ENCODE measurements around the gene BMP8B. TPM values are rescaled to one million over a fixed set of nuclear protein-coding genes. Genes with fewer than 3 reads are reported as not detected.

The BMP8B gene
- total RNA-seq, 2 donors from 2014 or later, result 0.22 to 0.63 TPM

GRCh38 chr1:39735731-39736130, 52.9 kb downstream of the BMP8B start:
- H3K4me3 ChIP-seq, result no peak overlapping the region
- no peaks in the 10 kb centered on the region for H3K9me3 ChIP-seq
- DNase-seq (ENCODE audit: low spot score), result no peak
- H3K4me1 ChIP-seq, result peaks cover 0 to 22% of the 10 kb centered on the region in 2 donors
- H3K27me3 ChIP-seq, result no peaks in the 10 kb centered on the region
- H3K27ac ChIP-seq, result no peak overlapping the region
- TF ChIP-seq CTCF (IDR thresholded peaks at IDR 0.05), result no peak
- peaks cover under 1% of the 10 kb centered on the region for H3K36me3 ChIP-seq

GRCh38 chr1:39733161-39733560, 55.5 kb downstream of the BMP8B start:
- peak overlapping the region in 1 of 2 donors; percentile 40 for H3K27ac ChIP-seq

GRCh38 chr1:39732730-39733129, 55.9 kb downstream of the BMP8B start:
- no peak for DNase-seq (ENCODE audit: low spot score)
- Histone ChIP-seq H3K27ac (no peak overlapping the region), H3K9me3 (no peaks in the 10 kb centered on the region), H3K4me1 (no peaks in the 10 kb centered on the region), H3K4me3 (no peak overlapping the region), H3K36me3 (no peaks in the 10 kb centered on the region), H3K27me3 (no peaks in the 10 kb centered on the region)
- no peak for TF ChIP-seq CTCF (IDR thresholded peaks at IDR 0.05)

More at GRCh38 chr1:39733161-39733560, 55.5 kb downstream of the BMP8B start:
- H3K27me3 ChIP-seq, result no peaks in the 10 kb centered on the region
- no peak for DNase-seq (ENCODE audit: low spot score)
- H3K36me3 ChIP-seq, result no peaks in the 10 kb centered on the region
- H3K9me3 ChIP-seq, result no peaks in the 10 kb centered on the region
- TF ChIP-seq CTCF (IDR thresholded peaks at IDR 0.05), result no peak
- H3K4me3 ChIP-seq, result no peak overlapping the region
- H3K4me1 ChIP-seq, result peaks cover 0 to 2% of the 10 kb centered on the region in 2 donors

- no peaks in the 10 kb centered on the region for H3K27me3 ChIP-seq
These were observed 58.8 kb downstream of the BMP8B start for GRCh38 chr1:39729842-39730241.

GRCh38 chr1:39729030-39729429, 59.6 kb downstream of the BMP8B start:
- no peak for DNase-seq (ENCODE audit: low spot score)
- H3K27me3 ChIP-seq, result no peaks in the 10 kb centered on the region

More at GRCh38 chr1:39729842-39730241, 58.8 kb downstream of the BMP8B start:
- no peak for TF ChIP-seq CTCF (IDR thresholded peaks at IDR 0.05)
- Histone ChIP-seq H3K9me3 (no peaks in the 10 kb centered on the region), H3K27ac (no peak overlapping the region), H3K4me3 (no peak overlapping the region), H3K4me1 (no peaks in the 10 kb centered on the region), H3K36me3 (no peaks in the 10 kb centered on the region)
- no peak for DNase-seq (ENCODE audit: low spot score)

More at GRCh38 chr1:39729030-39729429, 59.6 kb downstream of the BMP8B start:
- no peaks in the 10 kb centered on the region for H3K9me3 ChIP-seq
- no peaks in the 10 kb centered on the region for H3K4me1 ChIP-seq
- H3K27ac ChIP-seq, result no peak overlapping the region
- no peak overlapping the region for H3K4me3 ChIP-seq
- no peaks in the 10 kb centered on the region for H3K36me3 ChIP-seq
- no peak for TF ChIP-seq CTCF (IDR thresholded peaks at IDR 0.05)

Data from right atrium auricular region (tissue), 2 donors.